Esophagus squamous epithelium (tissue), 4 donors: ENCODE data around the gene PDGFD.

Source experiments
- CTCF ChIP-seq, 6 experiments: fragments of 450-650 bp in 4 of 6; fragments of 200-600 bp in 2 of 6; sonication (generic) in 2 of 6; IDR thresholded peaks; one replicate each; pipeline ENCODE4 v1.5.1; 2016 to 2019; ENCODE audit warnings: antibody characterized with exemption in 6 of 6, mild to moderate bottlenecking in 4 of 6, moderate library complexity in 4 of 6
- POLR2A ChIP-seq, 4 donors: fragments of 450-650 bp; IDR thresholded peaks; one replicate each; pipeline ENCODE4 v1.6.1; 2017; ENCODE audit warnings: antibody characterized with exemption in 4 of 4, mild to moderate bottlenecking in 4 of 4, moderate library complexity in 3 of 4

- TF ChIP-seq CTCF (IDR thresholded peaks at IDR 0.05), result no peak
- no peak for TF ChIP-seq POLR2A (IDR thresholded peaks at IDR 0.05)
Measured at GRCh38 chr11:103889679-103890078, 274.3 kb downstream of the PDGFD start.
